Activated naive CD4-positive, alpha-beta T cell (primary cell): ENCODE data around the gene CACNA1D.
"Not testable (repeated sequence)": the region's sequence is repeated elsewhere in the genome, so short reads cannot be mapped to it uniquely, and the experiment has no call there.

Experiments
- DNase-seq, 4 experiments: peaks; one replicate each; lab custom pipeline; 2025; lab: John Stamatoyannopoulos, UW

CACNA1D gene

GRCh38 chr3:53493963-53494791, at the start of gene CACNA1D:
TSS of gene CACNA1D (plus strand) at chr3:53494611. CDS start at chr3:53495167, 556 bp downstream.
- DNase-seq: no peak

- DNase-seq: no peak
Measured at GRCh38 chr3:53457068-53457467, 37.3 kb upstream of the CACNA1D start.

GRCh38 chr3:53460326-53460725, 34.1 kb upstream of the CACNA1D start:
- no peak for DNase-seq

GRCh38 chr3:53464424-53464823, 30.0 kb upstream of the CACNA1D start:
- no peak for DNase-seq

GRCh38 chr3:53469758-53470157, 24.7 kb upstream of the CACNA1D start:
- DNase-seq: not testable (repeated sequence)

- DNase-seq: no peak
Measured at GRCh38 chr3:53473422-53473821, 21.0 kb upstream of the CACNA1D start.

GRCh38 chr3:53476372-53476771, 18.0 kb upstream of the CACNA1D start:
- DNase-seq: not testable (repeated sequence)

GRCh38 chr3:53477689-53478088, 16.7 kb upstream of the CACNA1D start:
- not testable (repeated sequence) for DNase-seq

- no peak for DNase-seq
Measured at GRCh38 chr3:53478166-53478830, 16.1 kb upstream of the CACNA1D start.

GRCh38 chr3:53478921-53479664, 15.3 kb upstream of the CACNA1D start:
- DNase-seq: no peak

- no peak for DNase-seq
Measured at GRCh38 chr3:53482227-53482626, 12.2 kb upstream of the CACNA1D start.

- no peak for DNase-seq
Measured at GRCh38 chr3:53483821-53484220, 10.6 kb upstream of the CACNA1D start.

GRCh38 chr3:53484984-53485383, 9.4 kb upstream of the CACNA1D start:
- DNase-seq: no peak

GRCh38 chr3:53485675-53486403, 8.6 kb upstream of the CACNA1D start:
- no peak for DNase-seq

- no peak for DNase-seq
Measured at GRCh38 chr3:53486961-53487654, 7.3 kb upstream of the CACNA1D start.

- no peak for DNase-seq
Measured at GRCh38 chr3:53489386-53489785, 5.0 kb upstream of the CACNA1D start.

GRCh38 chr3:53489787-53490458, 4.5 kb upstream of the CACNA1D start:
- no peak for DNase-seq

GRCh38 chr3:53490459-53490968, 3.9 kb upstream of the CACNA1D start:
- DNase-seq: no peak

GRCh38 chr3:53491276-53491675, 3.1 kb upstream of the CACNA1D start:
- DNase-seq: no peak

- DNase-seq: no peak
Measured at GRCh38 chr3:53493595-53493962, 832 bp upstream of the CACNA1D start.

GRCh38 chr3:53495146-53495519, 722 bp downstream of the CACNA1D start:
- DNase-seq: no peak
